ENCODE measurements around the gene HELB. TPM values are rescaled to one million over a fixed set of nuclear protein-coding genes. Genes with fewer than 3 reads are reported as not detected.

HELB gene
- total and polyA plus RNA-seq, 4 donors: 0.18 to 8.0 (median 2.9) TPM

DNA sequence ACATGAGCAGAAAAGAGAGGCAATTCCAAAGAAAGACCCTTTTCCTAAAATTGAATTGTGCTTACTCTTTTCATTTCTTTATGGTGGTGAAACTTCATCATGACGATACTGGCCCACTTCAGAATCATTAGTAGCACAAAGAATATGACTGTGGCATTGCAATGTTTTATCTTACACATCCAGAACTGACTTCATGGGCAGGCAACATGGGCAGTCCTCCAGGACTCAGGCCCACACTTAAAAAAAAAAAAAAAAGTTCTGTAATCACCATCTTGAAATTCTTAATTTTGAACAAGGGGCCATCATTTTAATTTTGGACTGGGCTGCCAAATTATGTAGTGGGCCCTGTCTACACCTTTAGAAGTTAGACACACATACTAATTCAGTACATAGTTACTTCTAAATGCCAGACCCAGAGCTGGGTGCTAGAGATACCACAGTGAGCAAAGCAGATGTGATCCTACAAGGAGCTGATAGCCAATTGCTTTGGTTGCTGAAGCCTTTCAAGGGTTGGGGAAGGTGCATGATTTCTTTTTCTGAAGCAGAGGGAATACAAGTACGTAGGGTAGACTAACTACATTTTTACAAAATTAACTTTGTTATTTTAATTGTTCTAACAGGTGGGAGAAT is 35.2 kb downstream of the HELB start:
- TF ChIP-seq SP1 (IDR thresholded peaks at IDR 0.05) (no peak), RXRA (IDR thresholded peaks at IDR 0.05) (no peak), TAF1 (conservative IDR thresholded peaks at IDR 0.05) (no peak), JUND (IDR thresholded peaks at IDR 0.05) (no peak), RAD21 (IDR thresholded peaks at IDR 0.05) (no peak), FOXA2 (IDR thresholded peaks at IDR 0.05) (no peak), HNF4A (conservative IDR thresholded peaks at IDR 0.05) (no peak), EGR1 (IDR thresholded peaks at IDR 0.05; ENCODE audit: low read depth in 2 of 2) (no peak), GABPA (IDR thresholded peaks at IDR 0.05 in 1 of 2, conservative IDR thresholded peaks at IDR 0.05 in 1 of 2) (no peak)
- TF ChIP-seq, protein P1, sequence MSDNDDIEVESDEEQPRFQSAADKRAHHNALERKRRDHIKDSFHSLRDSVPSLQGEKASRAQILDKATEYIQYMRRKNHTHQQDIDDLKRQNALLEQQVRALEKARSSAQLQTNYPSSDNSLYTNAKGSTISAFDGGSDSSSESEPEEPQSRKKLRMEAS (IDR thresholded peaks at IDR 0.05): no peak
- TF ChIP-seq, protein P2, sequence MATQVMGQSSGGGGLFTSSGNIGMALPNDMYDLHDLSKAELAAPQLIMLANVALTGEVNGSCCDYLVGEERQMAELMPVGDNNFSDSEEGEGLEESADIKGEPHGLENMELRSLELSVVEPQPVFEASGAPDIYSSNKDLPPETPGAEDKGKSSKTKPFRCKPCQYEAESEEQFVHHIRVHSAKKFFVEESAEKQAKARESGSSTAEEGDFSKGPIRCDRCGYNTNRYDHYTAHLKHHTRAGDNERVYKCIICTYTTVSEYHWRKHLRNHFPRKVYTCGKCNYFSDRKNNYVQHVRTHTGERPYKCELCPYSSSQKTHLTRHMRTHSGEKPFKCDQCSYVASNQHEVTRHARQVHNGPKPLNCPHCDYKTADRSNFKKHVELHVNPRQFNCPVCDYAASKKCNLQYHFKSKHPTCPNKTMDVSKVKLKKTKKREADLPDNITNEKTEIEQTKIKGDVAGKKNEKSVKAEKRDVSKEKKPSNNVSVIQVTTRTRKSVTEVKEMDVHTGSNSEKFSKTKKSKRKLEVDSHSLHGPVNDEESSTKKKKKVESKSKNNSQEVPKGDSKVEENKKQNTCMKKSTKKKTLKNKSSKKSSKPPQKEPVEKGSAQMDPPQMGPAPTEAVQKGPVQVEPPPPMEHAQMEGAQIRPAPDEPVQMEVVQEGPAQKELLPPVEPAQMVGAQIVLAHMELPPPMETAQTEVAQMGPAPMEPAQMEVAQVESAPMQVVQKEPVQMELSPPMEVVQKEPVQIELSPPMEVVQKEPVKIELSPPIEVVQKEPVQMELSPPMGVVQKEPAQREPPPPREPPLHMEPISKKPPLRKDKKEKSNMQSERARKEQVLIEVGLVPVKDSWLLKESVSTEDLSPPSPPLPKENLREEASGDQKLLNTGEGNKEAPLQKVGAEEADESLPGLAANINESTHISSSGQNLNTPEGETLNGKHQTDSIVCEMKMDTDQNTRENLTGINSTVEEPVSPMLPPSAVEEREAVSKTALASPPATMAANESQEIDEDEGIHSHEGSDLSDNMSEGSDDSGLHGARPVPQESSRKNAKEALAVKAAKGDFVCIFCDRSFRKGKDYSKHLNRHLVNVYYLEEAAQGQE (IDR thresholded peaks at IDR 0.05): no peak
- TF ChIP-seq, protein P3, sequence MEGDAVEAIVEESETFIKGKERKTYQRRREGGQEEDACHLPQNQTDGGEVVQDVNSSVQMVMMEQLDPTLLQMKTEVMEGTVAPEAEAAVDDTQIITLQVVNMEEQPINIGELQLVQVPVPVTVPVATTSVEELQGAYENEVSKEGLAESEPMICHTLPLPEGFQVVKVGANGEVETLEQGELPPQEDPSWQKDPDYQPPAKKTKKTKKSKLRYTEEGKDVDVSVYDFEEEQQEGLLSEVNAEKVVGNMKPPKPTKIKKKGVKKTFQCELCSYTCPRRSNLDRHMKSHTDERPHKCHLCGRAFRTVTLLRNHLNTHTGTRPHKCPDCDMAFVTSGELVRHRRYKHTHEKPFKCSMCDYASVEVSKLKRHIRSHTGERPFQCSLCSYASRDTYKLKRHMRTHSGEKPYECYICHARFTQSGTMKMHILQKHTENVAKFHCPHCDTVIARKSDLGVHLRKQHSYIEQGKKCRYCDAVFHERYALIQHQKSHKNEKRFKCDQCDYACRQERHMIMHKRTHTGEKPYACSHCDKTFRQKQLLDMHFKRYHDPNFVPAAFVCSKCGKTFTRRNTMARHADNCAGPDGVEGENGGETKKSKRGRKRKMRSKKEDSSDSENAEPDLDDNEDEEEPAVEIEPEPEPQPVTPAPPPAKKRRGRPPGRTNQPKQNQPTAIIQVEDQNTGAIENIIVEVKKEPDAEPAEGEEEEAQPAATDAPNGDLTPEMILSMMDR (IDR thresholded peaks at IDR 0.05; ENCODE audit: low read depth, low read length, missing input control): no peak
- Histone ChIP-seq H3K9me3 (ENCODE audit: control insufficient read depth in 4 of 4, low read length in 3 of 4) (peaks cover 2 to 11% (median 7%) of the 10 kb centered on the region in 4 donors), H3K27me3 (ENCODE audit: control insufficient read depth in 4 of 4, insufficient read depth in 4 of 4, low read length in 3 of 4) (no peaks in the 10 kb centered on the region), H3K4me1 (ENCODE audit: control insufficient read depth in 4 of 4, insufficient read depth in 4 of 4, low read length in 3 of 4) (no peaks in the 10 kb centered on the region), H3K27ac (ENCODE audit: low read depth in 1 of 2, low read length in 2 of 2) (no peak overlapping the region), H3K4me3 (ENCODE audit: low read depth in 1 of 3, low read length in 3 of 3) (no peak overlapping the region), H3K36me3 (ENCODE audit: control insufficient read depth in 4 of 4, insufficient read depth in 3 of 4, low read depth in 1 of 4, low read length in 3 of 4) (peaks cover 0 to 18% (median 14%) of the 10 kb centered on the region in 4 donors), H3K9ac (ENCODE audit: low read depth in 1 of 2, low read length in 2 of 2) (no peak overlapping the region)
- WGBS: 98% methylated on average over 2 of the region's 2 CpGs
- no peak for DNase-seq (ENCODE audit: low spot score)

DNA sequence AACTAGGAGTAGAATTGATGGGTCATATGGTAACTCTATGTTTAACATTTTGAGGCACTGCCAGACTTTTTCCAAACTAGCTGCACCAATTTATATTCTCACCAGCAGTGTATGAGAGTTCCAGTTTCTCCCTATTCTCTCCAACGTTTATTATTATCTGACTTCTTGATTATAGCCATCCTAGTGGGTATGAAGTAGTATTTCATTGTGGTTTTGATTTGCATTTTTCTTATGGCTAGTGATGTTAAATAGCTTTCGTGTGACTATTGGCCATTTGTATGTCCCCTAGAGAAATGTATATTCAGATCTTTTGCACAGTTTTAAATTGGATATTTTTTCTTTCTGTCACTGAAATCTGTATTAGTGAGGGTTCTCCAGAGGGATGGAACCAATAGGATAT is 37.8 kb downstream of the HELB start:
- Histone ChIP-seq H3K27me3 (ENCODE audit: control insufficient read depth in 4 of 4, insufficient read depth in 4 of 4, low read length in 3 of 4) (no peaks in the 10 kb centered on the region), H3K4me1 (ENCODE audit: control insufficient read depth in 4 of 4, insufficient read depth in 4 of 4, low read length in 3 of 4) (no peaks in the 10 kb centered on the region), H3K36me3 (ENCODE audit: control insufficient read depth in 4 of 4, insufficient read depth in 3 of 4, low read depth in 1 of 4, low read length in 3 of 4) (peaks cover 1 to 18% (median 14%) of the 10 kb centered on the region in 4 donors), H3K9ac (ENCODE audit: low read depth in 1 of 2, low read length in 2 of 2) (no peak overlapping the region), H3K9me3 (ENCODE audit: control insufficient read depth in 4 of 4, low read length in 3 of 4) (peaks cover 2 to 11% (median 7%) of the 10 kb centered on the region in 4 donors), H3K27ac (ENCODE audit: low read depth in 1 of 2, low read length in 2 of 2) (no peak overlapping the region), H3K4me3 (ENCODE audit: low read depth in 1 of 3, low read length in 3 of 3) (no peak overlapping the region)
- DNase-seq (ENCODE audit: low spot score): no peak
- 94% methylated on average over 2 of the region's 2 CpGs for WGBS
- no peak for TF ChIP-seq RAD21 (IDR thresholded peaks at IDR 0.05)
- TF ChIP-seq FOXA2 (IDR thresholded peaks at IDR 0.05): no peak
- TF ChIP-seq, protein P3 (IDR thresholded peaks at IDR 0.05; ENCODE audit: low read depth, low read length, missing input control): no peak
- TF ChIP-seq YY1 (IDR thresholded peaks at IDR 0.05): no peak
- TF ChIP-seq SP1 (IDR thresholded peaks at IDR 0.05): no peak
- no peak for TF ChIP-seq HNF4G (IDR thresholded peaks at IDR 0.05)
- no peak for TF ChIP-seq JUND (IDR thresholded peaks at IDR 0.05)
- TF ChIP-seq, protein P1 (IDR thresholded peaks at IDR 0.05): no peak
- TF ChIP-seq GABPA (IDR thresholded peaks at IDR 0.05 in 1 of 2, conservative IDR thresholded peaks at IDR 0.05 in 1 of 2): no peak
- no peak for TF ChIP-seq NR2F2 (IDR thresholded peaks at IDR 0.05)
- TF ChIP-seq, protein P2 (IDR thresholded peaks at IDR 0.05): no peak
- TF ChIP-seq, protein P4, sequence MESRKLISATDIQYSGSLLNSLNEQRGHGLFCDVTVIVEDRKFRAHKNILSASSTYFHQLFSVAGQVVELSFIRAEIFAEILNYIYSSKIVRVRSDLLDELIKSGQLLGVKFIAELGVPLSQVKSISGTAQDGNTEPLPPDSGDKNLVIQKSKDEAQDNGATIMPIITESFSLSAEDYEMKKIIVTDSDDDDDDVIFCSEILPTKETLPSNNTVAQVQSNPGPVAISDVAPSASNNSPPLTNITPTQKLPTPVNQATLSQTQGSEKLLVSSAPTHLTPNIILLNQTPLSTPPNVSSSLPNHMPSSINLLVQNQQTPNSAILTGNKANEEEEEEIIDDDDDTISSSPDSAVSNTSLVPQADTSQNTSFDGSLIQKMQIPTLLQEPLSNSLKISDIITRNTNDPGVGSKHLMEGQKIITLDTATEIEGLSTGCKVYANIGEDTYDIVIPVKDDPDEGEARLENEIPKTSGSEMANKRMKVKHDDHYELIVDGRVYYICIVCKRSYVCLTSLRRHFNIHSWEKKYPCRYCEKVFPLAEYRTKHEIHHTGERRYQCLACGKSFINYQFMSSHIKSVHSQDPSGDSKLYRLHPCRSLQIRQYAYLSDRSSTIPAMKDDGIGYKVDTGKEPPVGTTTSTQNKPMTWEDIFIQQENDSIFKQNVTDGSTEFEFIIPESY (IDR thresholded peaks at IDR 0.05): no peak
